H1 (cell line): ENCODE measurements around the gene SAMD4A. TPM values are rescaled to one million over a fixed set of nuclear protein-coding genes. Genes with fewer than 3 reads are reported as not detected.

Experiments used
- CEBPB ChIP-seq: IDR thresholded peaks from 2 replicates; pipeline ENCODE4 v1.6.1; 2012; ENCODE audit warnings: low read depth, low read length
- CHD2 ChIP-seq: IDR thresholded peaks from 2 replicates; pipeline ENCODE4 v1.6.1; 2012; ENCODE audit warnings: low read length, improper control_type of control experiment
- EP300 ChIP-seq, 2 experiments: IDR thresholded peaks; 1 replicate in 1 of 2; 2 replicates in 1 of 2; pipeline ENCODE4 v1.6.1; 2011 to 2012; ENCODE audit warnings: low read depth in 2 of 2, low read length in 2 of 2, mild to moderate bottlenecking in 2 of 2, borderline replicate concordance in 1 of 2, inconsistent platforms in 1 of 2, moderate library complexity in 1 of 2
- KDM5A ChIP-seq: fragments of 200-600 bp; IDR thresholded peaks from 2 replicates; pipeline ENCODE4 v1.7.1; 2012; ENCODE audit warnings: mild to moderate bottlenecking, low read length, inconsistent platforms, mixed read lengths
- PHF8 ChIP-seq: fragments of 200-600 bp; sonication (generic); conservative IDR thresholded peaks from 2 replicates; pipeline ENCODE4 v1.7.1; 2012; ENCODE audit warnings: low read depth, mild to moderate bottlenecking, inconsistent platforms, low read length, moderate library complexity
- POLR2AphosphoS5 ChIP-seq: IDR thresholded peaks from 2 replicates; pipeline ENCODE4 v1.6.1; 2011; ENCODE audit warnings: low read depth, low read length
- TAF7 ChIP-seq: optimal IDR thresholded peaks from 2 replicates; pipeline ENCODE3; 2011; ENCODE audit warnings: low read depth, mild to moderate bottlenecking, inconsistent platforms, low read length, moderate library complexity, borderline replicate concordance
- TEAD4 ChIP-seq: IDR thresholded peaks from 2 replicates; pipeline ENCODE4 v1.6.1; 2012; ENCODE audit warnings: low read depth, low read length, inconsistent platforms, mixed read lengths
- polyA plus RNA-seq, 7 experiments: library from polyadenylated mRNA; depleted of rRNA in 3 of 7; stranded (reverse) in 5 of 7; unstranded in 2 of 7; fragments of >200 nt in 5 of 7; fragments of 200-250 nt in 2 of 7; gene quantifications; 1 replicate in 5 of 7; 2 replicates in 1 of 7; 4 replicates in 1 of 7; pipeline versions ENCODE4 v1.2.1 to v1.2.3, GENCODE V29; 2011 to 2013; ENCODE audit warnings: missing spikeins in 2 of 7, mixed read lengths in 2 of 7
- total RNA-seq: library from RNA; stranded (reverse); fragmentation: NEBNext Ultra II Directional; extraction: Animal tissue kit (Norgen Biotek cat#: 25700); gene quantifications from 2 replicates; pipeline ENCODE4 v1.2.1, GENCODE V29; 2021
- TF ChIP-seq, protein P1 (sequence below): fragments of 300-600 bp; sonication (generic); IDR thresholded peaks from 2 replicates; pipeline ENCODE4 v1.7.1; 2012; ENCODE audit warnings: low read length, moderate library complexity, mild to moderate bottlenecking, inconsistent platforms; ENCODE audit not compliant: insufficient replicate concordance

Gene SAMD4A
- total and polyA plus RNA-seq, 2 of the 8 experiments (the other 6 are each of a cell fraction or from before 2014, with no cell fraction given): 2.4 to 12.3 TPM

DNA sequence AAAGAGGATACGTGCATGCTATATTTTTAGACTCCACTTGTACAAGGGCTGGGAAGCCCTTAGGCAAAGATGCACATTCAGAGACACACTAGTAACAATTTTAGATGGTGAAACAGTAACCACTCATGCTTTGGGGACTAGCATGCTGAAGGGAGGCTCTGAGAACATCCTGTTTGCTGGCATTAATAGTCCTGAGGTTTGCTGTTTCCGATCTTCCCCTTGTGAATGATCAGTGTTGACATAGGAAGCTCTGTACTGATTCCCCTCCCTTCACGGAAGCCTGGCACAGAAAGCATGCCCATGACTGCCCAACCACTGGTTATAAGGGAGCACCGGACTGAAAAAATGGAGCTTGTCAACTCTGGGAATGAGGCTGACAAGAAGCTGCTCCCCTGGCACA is 171.1 kb downstream of the SAMD4A start (continued):
- TF ChIP-seq, protein P1, sequence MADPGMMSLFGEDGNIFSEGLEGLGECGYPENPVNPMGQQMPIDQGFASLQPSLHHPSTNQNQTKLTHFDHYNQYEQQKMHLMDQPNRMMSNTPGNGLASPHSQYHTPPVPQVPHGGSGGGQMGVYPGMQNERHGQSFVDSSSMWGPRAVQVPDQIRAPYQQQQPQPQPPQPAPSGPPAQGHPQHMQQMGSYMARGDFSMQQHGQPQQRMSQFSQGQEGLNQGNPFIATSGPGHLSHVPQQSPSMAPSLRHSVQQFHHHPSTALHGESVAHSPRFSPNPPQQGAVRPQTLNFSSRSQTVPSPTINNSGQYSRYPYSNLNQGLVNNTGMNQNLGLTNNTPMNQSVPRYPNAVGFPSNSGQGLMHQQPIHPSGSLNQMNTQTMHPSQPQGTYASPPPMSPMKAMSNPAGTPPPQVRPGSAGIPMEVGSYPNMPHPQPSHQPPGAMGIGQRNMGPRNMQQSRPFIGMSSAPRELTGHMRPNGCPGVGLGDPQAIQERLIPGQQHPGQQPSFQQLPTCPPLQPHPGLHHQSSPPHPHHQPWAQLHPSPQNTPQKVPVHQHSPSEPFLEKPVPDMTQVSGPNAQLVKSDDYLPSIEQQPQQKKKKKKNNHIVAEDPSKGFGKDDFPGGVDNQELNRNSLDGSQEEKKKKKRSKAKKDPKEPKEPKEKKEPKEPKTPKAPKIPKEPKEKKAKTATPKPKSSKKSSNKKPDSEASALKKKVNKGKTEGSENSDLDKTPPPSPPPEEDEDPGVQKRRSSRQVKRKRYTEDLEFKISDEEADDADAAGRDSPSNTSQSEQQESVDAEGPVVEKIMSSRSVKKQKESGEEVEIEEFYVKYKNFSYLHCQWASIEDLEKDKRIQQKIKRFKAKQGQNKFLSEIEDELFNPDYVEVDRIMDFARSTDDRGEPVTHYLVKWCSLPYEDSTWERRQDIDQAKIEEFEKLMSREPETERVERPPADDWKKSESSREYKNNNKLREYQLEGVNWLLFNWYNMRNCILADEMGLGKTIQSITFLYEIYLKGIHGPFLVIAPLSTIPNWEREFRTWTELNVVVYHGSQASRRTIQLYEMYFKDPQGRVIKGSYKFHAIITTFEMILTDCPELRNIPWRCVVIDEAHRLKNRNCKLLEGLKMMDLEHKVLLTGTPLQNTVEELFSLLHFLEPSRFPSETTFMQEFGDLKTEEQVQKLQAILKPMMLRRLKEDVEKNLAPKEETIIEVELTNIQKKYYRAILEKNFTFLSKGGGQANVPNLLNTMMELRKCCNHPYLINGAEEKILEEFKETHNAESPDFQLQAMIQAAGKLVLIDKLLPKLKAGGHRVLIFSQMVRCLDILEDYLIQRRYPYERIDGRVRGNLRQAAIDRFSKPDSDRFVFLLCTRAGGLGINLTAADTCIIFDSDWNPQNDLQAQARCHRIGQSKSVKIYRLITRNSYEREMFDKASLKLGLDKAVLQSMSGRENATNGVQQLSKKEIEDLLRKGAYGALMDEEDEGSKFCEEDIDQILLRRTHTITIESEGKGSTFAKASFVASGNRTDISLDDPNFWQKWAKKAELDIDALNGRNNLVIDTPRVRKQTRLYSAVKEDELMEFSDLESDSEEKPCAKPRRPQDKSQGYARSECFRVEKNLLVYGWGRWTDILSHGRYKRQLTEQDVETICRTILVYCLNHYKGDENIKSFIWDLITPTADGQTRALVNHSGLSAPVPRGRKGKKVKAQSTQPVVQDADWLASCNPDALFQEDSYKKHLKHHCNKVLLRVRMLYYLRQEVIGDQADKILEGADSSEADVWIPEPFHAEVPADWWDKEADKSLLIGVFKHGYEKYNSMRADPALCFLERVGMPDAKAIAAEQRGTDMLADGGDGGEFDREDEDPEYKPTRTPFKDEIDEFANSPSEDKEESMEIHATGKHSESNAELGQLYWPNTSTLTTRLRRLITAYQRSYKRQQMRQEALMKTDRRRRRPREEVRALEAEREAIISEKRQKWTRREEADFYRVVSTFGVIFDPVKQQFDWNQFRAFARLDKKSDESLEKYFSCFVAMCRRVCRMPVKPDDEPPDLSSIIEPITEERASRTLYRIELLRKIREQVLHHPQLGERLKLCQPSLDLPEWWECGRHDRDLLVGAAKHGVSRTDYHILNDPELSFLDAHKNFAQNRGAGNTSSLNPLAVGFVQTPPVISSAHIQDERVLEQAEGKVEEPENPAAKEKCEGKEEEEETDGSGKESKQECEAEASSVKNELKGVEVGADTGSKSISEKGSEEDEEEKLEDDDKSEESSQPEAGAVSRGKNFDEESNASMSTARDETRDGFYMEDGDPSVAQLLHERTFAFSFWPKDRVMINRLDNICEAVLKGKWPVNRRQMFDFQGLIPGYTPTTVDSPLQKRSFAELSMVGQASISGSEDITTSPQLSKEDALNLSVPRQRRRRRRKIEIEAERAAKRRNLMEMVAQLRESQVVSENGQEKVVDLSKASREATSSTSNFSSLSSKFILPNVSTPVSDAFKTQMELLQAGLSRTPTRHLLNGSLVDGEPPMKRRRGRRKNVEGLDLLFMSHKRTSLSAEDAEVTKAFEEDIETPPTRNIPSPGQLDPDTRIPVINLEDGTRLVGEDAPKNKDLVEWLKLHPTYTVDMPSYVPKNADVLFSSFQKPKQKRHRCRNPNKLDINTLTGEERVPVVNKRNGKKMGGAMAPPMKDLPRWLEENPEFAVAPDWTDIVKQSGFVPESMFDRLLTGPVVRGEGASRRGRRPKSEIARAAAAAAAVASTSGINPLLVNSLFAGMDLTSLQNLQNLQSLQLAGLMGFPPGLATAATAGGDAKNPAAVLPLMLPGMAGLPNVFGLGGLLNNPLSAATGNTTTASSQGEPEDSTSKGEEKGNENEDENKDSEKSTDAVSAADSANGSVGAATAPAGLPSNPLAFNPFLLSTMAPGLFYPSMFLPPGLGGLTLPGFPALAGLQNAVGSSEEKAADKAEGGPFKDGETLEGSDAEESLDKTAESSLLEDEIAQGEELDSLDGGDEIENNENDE: no peak
- TF ChIP-seq CEBPB (no peak), TAF7 (no peak), PHF8 (no peak), KDM5A (no peak), EP300 (IDR thresholded peaks at IDR 0.05; ENCODE audit: borderline replicate concordance in 1 of 2, low read depth in 2 of 2, low read length in 2 of 2) (no peak), POLR2AphosphoS5 (no peak), CHD2 (no peak), TEAD4 (no peak)
